ENCODE results near the gene LCOR. TPM values are rescaled to one million over a fixed set of nuclear protein-coding genes. Genes with fewer than 3 reads are reported as not detected.

LCOR gene
- total RNA-seq, 4 donors from 2014 or later = 47.2 to 86.4 (median 60.0) TPM

DNA sequence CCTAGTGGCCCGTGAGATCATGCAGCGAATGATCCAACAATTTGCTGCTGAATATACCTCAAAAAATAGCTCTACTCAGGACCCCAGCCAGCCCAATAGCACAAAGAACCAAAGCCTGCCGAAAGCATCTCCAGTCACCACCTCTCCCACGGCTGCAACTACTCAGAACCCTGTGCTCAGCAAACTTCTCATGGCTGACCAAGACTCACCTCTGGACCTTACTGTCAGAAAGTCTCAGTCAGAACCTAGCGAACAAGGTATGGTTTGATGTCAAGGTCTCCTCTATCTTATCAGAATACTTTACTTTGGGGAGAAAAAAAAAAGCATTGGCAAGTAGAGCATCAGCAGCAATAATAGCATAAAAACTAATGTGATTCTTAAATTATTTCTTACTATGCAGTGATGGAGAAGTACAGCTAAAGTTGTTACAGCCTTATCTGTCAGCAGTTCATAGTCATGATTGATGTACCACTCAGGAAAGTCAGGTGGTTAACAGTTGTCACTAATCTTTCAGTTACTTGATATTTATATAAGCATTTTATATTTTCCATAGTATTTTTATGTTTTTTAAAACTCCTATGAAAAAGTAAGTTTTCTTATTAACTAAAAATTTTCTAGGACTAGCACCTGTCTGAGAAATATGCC, 117.1 kb downstream of the LCOR start:
- no peaks in the 10 kb centered on the region for H3K27me3 ChIP-seq
- DNase-seq = no peak
- peaks cover 0 to 8% (median 0%) of the 10 kb centered on the region in 4 donors for H3K36me3 ChIP-seq
- WGBS, 2 donors (ENCODE audit: low coverage in 1 of 2) = 96 to 100% methylated on average over 3 to 5 of the region's 5 CpGs
- no peak for TF ChIP-seq EP300 (IDR thresholded peaks at IDR 0.05; ENCODE audit: low read depth)
- TF ChIP-seq POLR2AphosphoS5 (IDR thresholded peaks at IDR 0.05) = no peak
- no peak for TF ChIP-seq POLR2A (IDR thresholded peaks at IDR 0.05)
- TF ChIP-seq, protein P1, sequence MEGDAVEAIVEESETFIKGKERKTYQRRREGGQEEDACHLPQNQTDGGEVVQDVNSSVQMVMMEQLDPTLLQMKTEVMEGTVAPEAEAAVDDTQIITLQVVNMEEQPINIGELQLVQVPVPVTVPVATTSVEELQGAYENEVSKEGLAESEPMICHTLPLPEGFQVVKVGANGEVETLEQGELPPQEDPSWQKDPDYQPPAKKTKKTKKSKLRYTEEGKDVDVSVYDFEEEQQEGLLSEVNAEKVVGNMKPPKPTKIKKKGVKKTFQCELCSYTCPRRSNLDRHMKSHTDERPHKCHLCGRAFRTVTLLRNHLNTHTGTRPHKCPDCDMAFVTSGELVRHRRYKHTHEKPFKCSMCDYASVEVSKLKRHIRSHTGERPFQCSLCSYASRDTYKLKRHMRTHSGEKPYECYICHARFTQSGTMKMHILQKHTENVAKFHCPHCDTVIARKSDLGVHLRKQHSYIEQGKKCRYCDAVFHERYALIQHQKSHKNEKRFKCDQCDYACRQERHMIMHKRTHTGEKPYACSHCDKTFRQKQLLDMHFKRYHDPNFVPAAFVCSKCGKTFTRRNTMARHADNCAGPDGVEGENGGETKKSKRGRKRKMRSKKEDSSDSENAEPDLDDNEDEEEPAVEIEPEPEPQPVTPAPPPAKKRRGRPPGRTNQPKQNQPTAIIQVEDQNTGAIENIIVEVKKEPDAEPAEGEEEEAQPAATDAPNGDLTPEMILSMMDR (IDR thresholded peaks at IDR 0.05) = no peak
- in situ Hi-C loops (cut with MboI; ENCODE audit: low pct_ligation_motif_present in 1 of 4, low pct_unique_long_range_greater_than_20kb in 1 of 4, low sequenced_read_pairs in 3 of 4) (no loop called here), intact Hi-C loops (cut with DNase I; ENCODE audit: low total_unique reads) (no loop called here)
- no peak overlapping the region for H3K4me3 ChIP-seq
- H3K4me1 ChIP-seq = no peaks in the 10 kb centered on the region
- no peak overlapping the region for H3K27ac ChIP-seq
- H3K9me3 ChIP-seq = no peaks in the 10 kb centered on the region

DNA sequence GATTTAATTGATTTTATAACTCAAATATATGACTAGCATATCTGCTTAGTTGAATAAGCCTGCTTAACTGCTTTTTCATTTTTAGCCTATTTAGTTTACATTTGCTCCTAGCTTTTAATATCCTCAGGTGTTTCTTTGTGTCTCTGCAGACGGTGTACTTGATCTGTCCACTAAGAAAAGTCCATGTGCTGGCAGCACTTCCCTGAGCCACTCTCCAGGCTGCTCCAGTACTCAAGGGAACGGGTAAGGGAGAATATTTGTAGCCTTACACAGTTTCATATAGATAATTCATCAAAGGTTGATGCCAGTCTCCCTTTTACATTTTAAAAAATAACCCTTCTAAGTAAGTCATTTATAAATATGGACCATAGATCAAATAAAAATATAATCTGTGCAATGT, 119.9 kb downstream of the LCOR start:
- no peak overlapping the region for H3K4me3 ChIP-seq
- DNase-seq = no peak
- in situ Hi-C loops (cut with MboI; ENCODE audit: low pct_ligation_motif_present in 1 of 4, low pct_unique_long_range_greater_than_20kb in 1 of 4, low sequenced_read_pairs in 3 of 4) = no loop called here
- no peaks in the 10 kb centered on the region for H3K27me3 ChIP-seq
- TF ChIP-seq POLR2A (IDR thresholded peaks at IDR 0.05) (no peak), POLR2AphosphoS5 (IDR thresholded peaks at IDR 0.05) (no peak), EP300 (IDR thresholded peaks at IDR 0.05; ENCODE audit: low read depth) (no peak)
- TF ChIP-seq, protein P1 (IDR thresholded peaks at IDR 0.05) = no peak
- peaks cover 0 to 23% (median 11%) of the 10 kb centered on the region in 4 donors for H3K36me3 ChIP-seq
- intact Hi-C loops (cut with DNase I; ENCODE audit: low total_unique reads) = no loop called here
- H3K27ac ChIP-seq = no peak overlapping the region
- H3K9me3 ChIP-seq = no peaks in the 10 kb centered on the region
- WGBS, 2 donors (ENCODE audit: low coverage in 1 of 2) = 85 to 86% methylated on average over 2 of the region's 2 CpGs
- H3K4me1 ChIP-seq = no peaks in the 10 kb centered on the region

DNA sequence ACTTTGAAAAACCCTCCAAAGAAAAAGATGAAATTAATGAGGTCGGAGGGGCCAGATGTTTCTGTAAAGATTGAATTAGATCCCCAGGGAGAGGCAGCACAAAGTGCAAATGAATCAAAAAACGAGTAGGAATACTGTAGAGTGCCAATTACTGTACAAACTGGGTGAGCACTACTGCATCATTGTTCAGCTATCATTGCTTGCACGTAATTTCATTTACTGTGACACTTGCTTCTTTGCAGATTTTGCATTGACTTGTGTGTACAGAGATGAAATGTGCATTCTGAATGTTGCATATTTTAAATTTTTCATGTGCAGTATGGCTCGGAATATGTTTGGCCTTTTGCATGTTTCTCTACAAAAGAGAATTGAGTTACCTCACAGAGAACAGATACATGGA, 123.7 kb downstream of the LCOR start:
- no peaks in the 10 kb centered on the region for H3K4me1 ChIP-seq
- no peak overlapping the region for H3K27ac ChIP-seq
- WGBS, 2 donors (ENCODE audit: low coverage in 1 of 2) = 76 to 79% methylated on average over 4 of the region's 4 CpGs
- no peak for DNase-seq
- intact Hi-C loops (cut with DNase I; ENCODE audit: low total_unique reads) = no loop called here
- H3K9me3 ChIP-seq = no peaks in the 10 kb centered on the region
- in situ Hi-C loops (cut with MboI; ENCODE audit: low pct_ligation_motif_present in 1 of 4, low pct_unique_long_range_greater_than_20kb in 1 of 4, low sequenced_read_pairs in 3 of 4) = no loop called here
- no peak for TF ChIP-seq EP300 (IDR thresholded peaks at IDR 0.05; ENCODE audit: low read depth)
- TF ChIP-seq POLR2AphosphoS5 (IDR thresholded peaks at IDR 0.05) = no peak
- TF ChIP-seq, protein P1 (IDR thresholded peaks at IDR 0.05) = no peak
- no peak for TF ChIP-seq POLR2A (IDR thresholded peaks at IDR 0.05)
- H3K4me3 ChIP-seq = no peak overlapping the region
- H3K36me3 ChIP-seq = peaks cover 0 to 26% (median 11%) of the 10 kb centered on the region in 4 donors
- H3K27me3 ChIP-seq = no peaks in the 10 kb centered on the region

DNA sequence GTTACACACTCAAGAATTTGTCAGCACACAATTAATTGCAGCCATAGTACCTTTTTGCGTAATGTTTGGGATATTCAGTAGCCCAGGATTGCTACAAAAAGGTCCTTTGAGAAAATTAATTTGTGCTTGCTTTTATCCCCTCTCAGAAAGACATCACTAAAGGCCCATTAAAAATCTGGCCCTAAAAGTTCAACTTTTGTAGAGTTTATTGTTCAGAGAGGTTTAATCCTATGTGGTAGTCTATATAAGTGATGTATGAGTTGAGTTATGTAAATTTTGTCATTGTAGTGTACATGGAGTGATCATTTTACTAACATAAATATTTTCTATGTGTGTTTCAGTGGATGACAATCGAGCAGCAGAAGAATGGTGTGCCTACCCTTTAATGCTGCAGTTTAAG, 126.0 kb downstream of the LCOR start:
- Histone ChIP-seq H3K9me3 (no peaks in the 10 kb centered on the region), H3K4me3 (no peak overlapping the region), H3K36me3 (peaks cover 0 to 32% (median 11%) of the 10 kb centered on the region in 4 donors), H3K27ac (no peak overlapping the region), H3K27me3 (no peaks in the 10 kb centered on the region), H3K4me1 (no peaks in the 10 kb centered on the region)
- no peak for TF ChIP-seq EP300 (IDR thresholded peaks at IDR 0.05; ENCODE audit: low read depth)
- TF ChIP-seq, protein P1 (IDR thresholded peaks at IDR 0.05) = no peak
- TF ChIP-seq POLR2AphosphoS5 (IDR thresholded peaks at IDR 0.05) = no peak
- TF ChIP-seq POLR2A (IDR thresholded peaks at IDR 0.05) = no peak
- 93 to 100% methylated on average over 2 of the region's 2 CpGs for WGBS, 2 donors (ENCODE audit: low coverage in 1 of 2)
- in situ Hi-C loops (cut with MboI; ENCODE audit: low pct_ligation_motif_present in 1 of 4, low pct_unique_long_range_greater_than_20kb in 1 of 4, low sequenced_read_pairs in 3 of 4) (no loop called here), intact Hi-C loops (cut with DNase I; ENCODE audit: low total_unique reads) (no loop called here)
- no peak for DNase-seq
